22Rv1 (cell line): ENCODE data around the gene GUCY1B1.

ENCODE experiments used
- ZFX ChIP-seq: fragments of 450-650 bp; IDR thresholded peaks from 2 replicates; pipeline ENCODE4 v1.6.1; 2017; ENCODE audit warnings: antibody characterized with exemption, borderline replicate concordance
- TF ChIP-seq, protein P1 (sequence below): fragments of 450-650 bp; IDR thresholded peaks from 2 replicates; pipeline ENCODE4 v1.5.1; 2017; ENCODE audit warnings: mild to moderate bottlenecking

DNA sequence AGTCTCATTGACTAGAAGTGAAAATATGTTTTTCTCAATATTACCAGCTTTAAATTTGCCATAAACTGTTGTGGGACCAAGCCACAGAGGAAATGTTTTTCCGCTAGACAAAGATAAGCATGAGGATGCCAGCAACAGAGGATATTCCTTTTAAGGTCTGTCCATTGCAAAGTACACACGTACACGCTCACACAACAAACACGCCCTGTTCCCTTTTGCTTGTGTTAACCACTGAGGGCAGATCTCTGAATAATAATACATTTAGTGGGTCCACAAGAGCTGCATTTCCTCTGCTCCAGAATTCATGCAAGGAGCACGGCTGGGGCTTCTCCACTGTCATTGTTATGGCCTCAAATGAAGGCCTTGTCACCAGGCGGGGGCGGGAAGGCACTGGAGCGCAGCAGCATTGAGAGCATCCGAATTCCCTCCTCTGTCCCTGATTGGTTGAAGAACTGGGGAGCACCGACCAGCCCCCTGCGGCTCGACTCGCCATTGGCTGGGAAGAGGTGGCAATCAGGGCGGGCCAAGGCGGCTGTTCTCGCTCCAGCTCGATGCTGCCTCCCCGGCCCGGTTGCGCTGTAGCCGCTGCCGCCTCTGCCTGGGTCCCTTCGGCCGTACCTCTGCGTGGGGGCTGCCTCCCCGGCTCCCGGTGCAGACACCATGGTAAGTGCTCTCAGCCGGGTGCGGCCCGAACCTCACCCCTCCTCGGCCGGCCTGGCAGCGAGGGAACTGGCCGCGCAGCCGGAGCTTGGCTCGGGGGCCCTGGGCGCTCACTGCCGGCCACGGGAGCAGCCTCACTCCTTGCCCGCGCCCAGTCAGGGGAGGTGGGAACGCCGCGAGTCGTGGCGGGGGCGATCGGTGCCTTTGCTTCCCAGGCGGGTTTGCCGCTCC lies at the start of gene GUCY1B1:
- TF ChIP-seq, protein P1, sequence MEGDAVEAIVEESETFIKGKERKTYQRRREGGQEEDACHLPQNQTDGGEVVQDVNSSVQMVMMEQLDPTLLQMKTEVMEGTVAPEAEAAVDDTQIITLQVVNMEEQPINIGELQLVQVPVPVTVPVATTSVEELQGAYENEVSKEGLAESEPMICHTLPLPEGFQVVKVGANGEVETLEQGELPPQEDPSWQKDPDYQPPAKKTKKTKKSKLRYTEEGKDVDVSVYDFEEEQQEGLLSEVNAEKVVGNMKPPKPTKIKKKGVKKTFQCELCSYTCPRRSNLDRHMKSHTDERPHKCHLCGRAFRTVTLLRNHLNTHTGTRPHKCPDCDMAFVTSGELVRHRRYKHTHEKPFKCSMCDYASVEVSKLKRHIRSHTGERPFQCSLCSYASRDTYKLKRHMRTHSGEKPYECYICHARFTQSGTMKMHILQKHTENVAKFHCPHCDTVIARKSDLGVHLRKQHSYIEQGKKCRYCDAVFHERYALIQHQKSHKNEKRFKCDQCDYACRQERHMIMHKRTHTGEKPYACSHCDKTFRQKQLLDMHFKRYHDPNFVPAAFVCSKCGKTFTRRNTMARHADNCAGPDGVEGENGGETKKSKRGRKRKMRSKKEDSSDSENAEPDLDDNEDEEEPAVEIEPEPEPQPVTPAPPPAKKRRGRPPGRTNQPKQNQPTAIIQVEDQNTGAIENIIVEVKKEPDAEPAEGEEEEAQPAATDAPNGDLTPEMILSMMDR = peak; percentile 73
- no peak for TF ChIP-seq ZFX
